GM18526 (cell line): Measurements from ENCODE around the gene BCAR1.

Experiments
- POLR2A ChIP-seq: IDR thresholded peaks from 3 replicates; pipeline ENCODE4 v1.6.1; 2011; ENCODE audit not compliant: insufficient read length; ENCODE audit errors: extremely low read depth

The BCAR1 gene

DNA sequence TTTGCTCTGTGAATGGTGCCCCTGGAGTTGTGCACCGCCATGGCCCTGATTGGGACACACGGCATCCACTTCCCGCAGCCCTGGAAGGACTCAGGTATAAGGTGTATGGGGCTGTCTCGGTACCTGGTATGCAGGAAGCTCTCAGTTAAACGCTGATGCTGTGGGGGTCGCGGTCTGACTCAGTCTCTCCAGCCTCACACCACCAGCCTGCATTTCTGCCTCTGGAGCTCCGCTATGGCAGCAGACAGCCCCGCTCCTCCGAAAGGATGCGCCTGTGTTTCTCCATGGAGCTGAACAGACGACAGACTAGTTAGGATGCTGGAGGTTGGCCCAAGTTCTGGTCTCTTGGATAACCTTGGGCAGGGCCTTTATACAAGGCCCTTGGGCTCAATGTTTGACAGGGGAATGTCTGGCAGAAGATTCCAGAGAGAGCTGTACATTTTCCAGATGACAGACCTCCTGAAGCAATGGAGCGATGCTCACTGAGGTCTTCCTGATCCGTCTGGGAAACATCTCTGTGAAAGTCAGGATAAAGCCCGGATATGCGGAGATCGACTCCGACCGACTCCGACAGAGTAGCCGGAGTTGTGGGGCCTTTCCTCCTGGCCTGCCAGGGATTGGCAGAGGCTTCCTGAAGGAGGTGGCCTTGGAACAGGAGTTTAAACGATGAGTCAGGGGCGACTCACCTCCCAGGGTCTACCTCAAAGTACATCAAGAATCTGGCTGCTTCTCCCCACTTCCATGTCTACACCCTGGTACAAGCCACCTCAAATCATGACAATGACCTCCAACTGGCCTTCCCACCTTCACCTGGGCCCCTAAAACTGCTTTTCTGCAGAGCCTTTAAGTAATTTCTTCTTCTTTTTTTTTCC, 21.9 kb upstream of the BCAR1 start:
- no peak for TF ChIP-seq POLR2A

DNA sequence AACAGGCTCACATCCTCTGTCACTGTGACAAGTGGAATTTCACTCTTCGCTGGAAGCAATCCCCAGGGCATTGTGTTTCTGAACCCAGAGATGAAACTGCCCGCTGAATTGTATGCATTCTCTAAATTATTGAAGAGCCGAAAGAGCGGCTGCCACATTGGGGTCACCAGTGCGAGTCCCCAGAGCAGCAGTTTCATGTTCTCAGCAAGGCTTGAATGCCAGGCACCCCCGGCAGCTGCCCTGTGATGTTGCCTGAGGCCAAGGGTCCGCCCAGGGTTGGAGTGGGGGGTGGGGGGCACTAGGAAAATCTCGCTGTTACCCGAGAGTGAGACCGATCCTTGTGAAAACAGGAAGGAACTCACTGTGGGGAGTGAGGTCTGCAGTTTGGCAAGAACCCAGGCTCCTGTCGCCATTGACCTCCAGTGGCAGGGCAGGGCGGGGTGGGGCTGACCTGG, 20.7 kb upstream of the BCAR1 start:
- no peak for TF ChIP-seq POLR2A

DNA sequence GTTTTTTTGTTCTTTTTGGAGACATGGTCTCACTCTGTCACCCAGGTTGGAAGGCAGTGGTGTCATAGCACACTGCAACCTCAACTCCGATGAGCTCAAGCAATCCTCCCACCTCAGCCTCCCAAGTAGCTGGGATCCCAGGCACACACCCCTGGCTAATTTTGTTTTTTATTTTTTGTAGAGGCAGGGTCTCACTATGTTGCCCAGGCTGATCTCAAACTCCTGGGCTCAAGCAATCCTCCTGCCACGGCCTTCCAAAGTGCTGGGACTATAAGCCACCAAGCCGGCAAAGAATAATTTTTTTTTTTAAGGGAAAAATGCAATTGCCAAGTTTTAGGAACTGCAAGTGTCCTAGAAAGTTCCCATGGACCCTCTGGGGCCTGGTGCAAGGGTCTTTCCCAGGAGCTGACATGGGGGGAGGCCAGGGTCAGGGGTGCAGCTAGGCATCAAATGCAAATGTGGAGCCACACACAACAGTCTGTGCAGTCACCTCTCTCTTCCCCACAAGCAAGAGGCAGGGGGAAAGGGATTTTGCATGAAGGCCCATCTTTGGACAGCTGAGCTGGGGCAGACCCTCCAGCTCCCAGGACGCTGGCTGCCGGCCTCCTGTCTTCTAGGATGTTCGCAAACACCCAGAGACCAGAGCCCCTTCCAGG, 20.1 kb upstream of the BCAR1 start:
- no peak for TF ChIP-seq POLR2A

DNA sequence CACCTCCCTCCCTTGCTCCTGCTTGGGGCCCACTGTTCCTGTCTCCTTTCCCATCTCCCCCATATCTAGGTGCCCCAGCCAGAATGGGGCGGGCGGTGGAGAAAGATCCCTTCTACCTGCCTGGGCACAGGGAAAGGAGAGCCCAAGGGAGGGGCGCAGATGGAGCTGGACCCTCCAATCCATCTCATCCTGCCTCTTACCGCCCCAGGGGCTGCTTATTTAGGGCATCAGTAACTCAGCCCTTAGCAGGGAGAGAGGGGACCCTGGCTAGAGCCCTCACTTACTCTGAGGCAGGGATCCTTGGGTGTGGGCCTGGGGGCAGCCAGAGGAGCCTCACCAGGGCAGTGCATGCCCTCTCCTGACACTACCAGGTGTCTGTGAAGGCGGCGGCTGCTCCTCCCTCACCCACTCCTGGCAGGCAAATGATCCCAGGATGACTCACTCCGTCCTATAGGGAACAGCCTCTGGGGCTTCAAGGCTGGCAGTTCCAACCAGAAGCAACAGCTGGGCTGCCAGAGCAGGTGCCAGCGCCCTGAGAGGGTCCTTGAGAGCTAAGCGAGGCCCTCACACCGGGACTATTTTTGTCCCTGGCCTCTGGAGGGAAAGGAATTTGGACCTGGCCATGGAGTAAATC, 16.3 kb upstream of the BCAR1 start:
- no peak for TF ChIP-seq POLR2A

DNA sequence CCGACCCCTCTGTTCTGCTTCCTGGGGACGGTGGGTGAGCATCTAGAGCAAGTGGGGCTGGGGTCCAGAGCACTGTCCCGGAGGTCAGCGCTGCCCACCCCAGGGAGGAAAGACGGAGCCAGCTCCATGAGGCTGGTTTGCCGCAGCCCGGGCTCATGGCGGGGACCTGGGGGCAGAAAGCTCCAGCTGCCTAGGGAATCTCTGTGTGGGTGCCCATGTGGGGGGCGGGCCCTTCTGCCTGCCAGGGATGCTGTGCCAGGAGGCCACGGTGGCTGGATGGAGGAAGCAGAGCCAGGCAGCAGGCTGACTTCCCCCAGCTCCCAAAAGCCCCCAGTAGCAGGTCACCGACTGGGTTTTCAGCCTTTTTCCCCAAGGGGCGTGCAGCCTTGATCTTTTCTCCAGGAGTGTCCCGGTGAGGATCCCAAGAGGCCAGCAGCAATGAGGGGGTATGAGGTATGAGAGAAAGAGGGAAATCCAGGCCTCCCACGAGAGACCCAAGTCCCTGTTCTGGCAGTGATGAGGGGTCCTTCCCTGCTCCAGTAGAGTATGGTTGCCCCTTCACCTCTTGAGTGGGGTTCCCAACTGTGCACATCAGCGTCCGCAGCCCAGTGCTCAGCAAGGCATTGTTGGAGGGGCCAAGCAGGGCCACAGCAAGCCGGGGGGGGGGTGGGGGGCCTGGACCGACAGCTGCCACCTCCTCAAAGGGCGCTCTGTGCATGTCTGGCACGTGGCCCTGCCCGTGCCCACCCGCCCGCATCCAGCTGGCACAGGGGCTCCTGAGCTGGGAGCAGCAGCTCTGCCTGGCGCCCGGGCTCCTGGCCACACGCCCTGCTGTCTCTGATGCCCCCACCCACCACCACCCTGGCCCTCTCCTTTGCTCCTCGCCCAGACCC, 15.6 kb upstream of the BCAR1 start:
- TF ChIP-seq POLR2A, result no peak

DNA sequence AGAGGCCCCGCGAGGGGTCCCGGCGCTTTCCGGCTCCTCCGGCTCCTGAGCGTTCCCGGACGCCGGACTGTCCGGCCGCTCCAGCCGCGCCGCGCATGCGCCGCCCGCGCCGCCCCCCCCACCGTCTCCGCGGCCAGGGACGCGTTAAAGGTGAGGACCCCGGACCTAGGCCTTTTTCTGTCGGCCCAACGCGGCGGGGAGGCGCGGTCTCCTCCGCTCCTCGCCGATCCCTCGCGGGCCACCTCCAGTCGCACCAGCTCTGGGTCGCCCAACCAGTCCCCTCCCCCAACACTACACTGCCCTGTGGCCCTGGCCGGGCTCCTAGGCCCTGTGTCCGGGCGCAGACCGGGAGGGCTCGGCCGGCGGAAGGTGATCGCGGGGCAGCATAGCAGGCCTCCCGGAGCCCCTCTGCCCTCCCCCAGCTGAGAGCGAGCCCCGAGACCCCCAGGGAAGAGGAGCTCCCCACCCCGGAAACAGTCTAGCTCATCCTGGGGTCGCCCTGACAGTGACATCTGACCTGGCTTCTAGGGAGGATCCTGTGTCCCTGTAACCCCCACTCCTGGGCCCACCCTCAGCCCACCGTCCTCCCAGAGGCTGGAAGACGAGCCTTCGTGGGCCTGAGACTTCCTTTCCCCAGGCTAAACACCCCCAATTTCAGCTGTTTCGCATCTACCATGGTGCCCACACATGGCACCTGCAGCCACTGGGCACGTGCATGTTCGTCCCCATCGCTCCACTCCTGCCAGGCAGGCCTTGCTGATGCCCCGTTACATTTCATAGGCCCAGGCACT, 14.7 kb upstream of the BCAR1 start:
- TF ChIP-seq POLR2A, result peak; percentile 46

DNA sequence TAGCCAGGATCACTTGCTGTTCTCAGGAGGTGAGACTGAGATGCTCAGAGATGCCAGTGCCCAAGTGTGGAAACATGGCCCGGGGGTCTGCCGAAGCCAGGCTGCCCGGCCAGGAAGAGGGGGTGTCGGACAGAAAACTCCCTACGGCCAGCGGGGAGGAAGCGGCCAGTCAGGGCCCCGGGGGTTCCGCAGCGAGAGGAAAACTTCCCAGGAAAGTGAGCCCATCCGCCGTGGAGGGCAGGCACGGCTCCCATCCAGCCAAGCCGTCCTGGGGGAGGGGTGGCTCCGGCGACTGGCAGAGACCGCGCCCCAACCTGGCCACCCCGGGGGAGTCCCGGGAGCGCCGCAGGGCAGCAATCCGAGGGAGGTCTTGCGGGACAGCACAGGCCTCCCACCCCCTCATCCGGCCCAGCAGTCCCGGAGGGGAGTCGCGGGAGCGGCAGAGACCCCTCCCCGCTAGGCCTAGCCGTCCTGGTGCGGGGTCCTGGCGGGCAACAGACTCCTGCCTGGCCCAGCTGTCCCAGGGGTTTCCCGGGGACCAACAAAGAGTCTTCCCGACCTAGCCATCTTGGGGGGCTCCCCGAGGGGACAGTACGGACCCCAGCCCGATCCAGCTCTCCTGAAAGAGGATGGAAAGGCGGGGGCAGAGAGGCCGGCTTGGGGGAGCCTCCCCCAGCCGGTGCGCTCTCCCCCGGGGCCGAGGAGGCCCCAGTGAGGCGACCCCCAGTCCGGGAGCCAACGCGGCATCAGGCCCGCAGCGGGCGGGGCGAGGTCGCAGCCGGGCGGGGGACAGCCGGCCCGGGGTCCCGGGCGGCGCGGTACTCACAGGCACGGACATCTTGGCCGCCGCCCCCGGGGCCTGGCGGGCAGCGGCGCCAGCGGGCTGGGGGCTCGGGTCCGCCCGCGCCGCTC, 13.8 kb upstream of the BCAR1 start:
- TF ChIP-seq POLR2A, result no peak

DNA sequence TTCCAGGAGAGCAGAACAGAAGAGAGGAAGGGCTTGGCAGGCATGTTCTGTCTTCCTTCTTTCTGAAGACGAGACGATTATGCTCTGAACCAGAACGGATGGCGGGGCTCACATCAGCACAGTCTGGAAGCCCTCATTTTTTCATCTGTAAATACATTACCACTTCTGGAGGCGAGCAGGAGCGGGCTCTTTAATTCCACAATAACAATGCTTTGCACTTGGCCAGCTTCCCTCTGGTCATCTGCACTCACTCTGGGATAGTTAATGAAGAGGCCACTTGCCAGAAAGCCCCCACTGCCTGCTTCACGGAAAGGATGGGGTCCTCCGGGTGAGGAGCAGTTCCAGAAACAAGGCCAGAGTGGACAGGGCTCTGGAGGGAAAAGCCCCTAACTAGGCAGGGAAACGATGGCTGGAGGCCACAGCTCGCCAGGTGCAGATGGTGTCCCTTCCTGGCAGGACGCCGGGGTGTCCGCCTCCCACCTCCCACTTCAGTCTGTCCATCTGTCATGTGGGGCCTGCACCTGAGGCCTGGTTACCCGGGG, 13.1 kb upstream of the BCAR1 start:
- no peak for TF ChIP-seq POLR2A

DNA sequence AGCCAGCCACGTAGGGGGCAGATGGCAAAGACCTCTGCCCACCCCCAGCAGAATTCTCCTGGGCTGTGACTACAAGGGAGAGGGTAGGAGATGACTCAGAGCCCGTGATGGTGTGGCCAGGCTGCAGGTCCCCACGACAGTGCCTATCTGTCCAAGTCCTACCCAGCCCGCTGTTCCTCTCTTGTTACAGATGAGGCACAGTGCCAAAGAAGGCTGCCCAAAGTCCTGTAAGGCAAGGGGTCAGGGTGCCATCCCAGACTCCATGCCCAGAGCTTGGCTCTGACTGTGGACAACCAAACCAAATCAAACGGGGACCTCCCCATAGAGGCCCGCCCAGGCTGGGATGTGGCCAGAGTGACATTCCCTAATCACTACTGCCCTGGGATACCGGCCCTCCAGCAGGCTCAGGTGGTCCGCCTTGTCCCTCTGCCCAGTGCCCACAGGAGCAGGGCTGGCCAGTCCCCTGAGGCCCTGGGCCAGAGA, 12.6 kb upstream of the BCAR1 start:
- no peak for TF ChIP-seq POLR2A

DNA sequence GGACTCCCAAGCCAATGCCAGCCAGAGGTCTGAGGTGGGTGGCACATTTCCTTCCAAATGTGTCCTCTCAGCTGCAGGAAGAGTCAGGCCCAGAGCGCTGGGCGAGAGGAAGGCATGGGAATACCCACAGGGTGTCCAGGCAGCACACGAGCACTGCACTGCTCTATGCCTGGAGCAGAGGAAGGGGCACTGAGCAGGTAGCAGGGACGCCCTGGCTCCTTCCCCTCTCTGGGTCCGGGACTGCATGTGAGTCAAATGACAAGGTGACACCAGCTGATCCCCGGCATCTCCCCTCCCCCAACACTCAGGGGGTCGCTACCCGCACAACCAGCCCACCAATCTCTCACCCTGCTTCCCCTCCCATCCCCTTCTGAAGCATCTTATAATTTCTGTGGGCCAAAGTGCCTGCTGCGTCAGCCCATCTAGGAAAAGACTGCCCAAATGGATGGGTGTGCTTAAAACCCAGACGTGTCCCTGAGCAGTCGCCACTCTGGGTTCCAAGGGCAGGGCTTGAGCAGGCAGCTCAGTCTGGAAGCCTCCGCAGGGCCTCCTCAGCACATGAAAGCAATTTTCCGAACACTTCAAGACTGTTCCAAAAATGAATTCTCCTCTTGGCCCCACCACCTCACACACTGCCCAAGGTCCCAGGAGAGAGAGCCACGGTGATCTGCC, 12.0 kb upstream of the BCAR1 start:
- TF ChIP-seq POLR2A, result no peak

DNA sequence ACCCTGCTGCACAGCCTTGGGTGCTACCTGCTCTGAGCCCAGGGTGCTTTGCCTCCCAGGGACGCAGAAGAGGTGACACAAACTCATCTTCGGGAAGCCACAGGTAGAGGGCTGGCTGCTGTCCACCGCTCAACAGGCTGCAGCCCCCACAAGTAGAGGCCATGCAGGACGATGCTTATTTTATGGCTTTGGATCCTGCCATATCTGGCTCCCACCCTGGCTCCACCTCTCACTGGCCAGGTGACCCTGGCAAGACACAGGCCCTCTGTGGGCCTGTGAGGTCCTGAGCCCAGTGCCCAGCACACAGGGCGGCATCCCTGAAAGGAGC, 11.3 kb upstream of the BCAR1 start:
- no peak for TF ChIP-seq POLR2A

DNA sequence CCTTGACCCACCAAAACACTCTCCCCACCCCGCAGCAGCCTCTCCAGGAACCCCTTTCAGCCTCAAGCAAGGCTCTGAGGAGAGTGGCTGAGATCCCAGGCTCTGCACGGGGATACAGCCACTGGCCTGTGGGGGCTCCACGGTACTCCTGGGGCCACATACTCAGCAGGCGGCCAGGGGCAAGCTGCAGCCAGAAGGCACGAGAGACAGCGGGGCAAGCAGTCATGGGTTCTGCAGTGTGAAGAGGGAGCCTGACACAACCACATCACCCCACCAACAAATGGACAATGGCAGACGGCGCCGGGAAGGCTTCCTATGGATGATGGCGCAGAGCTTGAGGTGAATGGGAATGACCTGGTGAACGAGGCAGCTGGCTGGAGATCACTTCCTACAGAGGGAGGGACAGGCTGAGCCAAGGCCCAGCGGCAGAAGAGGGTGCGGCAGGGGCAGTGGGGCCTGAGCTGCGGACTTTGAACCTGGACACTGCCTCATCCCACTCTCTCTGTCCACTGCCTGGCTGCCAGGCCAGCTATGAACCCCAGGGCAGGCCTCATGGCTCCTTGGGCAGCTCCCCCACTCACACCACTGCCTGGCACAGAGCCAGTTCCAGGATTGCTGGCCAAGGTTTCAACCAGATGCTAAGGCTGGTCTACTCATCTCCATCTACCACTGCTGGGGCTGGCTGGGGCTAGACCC, 10.8 kb upstream of the BCAR1 start:
- TF ChIP-seq POLR2A, result no peak
